OCI-LY1 (cell line): Measurements from ENCODE around the gene NFU1.
"Not testable (repeated sequence)": the region's sequence is repeated elsewhere in the genome, so short reads cannot be mapped to it uniquely, and the experiment has no call there.

ENCODE experiments used
- H2AFZ ChIP-seq: fragments of 200-600 bp; sonication (generic), shearing (Covaris generic); 2 replicates; pipeline ENCODE4 v1.6.0; 2014; ENCODE audit warnings: antibody characterized with exemption, mild to moderate bottlenecking, low read length
- H3F3A ChIP-seq: fragments of 200-600 bp; sonication (generic), shearing (Covaris generic); 2 replicates; pipeline ENCODE4 v1.6.0; 2014; ENCODE audit warnings: mild to moderate bottlenecking, antibody characterized with exemption, low read length, moderate library complexity; ENCODE audit not compliant: insufficient read depth
- H3K27ac ChIP-seq: fragments of 200-600 bp; sonication (generic); 2 replicates; pipeline ENCODE4 v1.5.1; 2014; ENCODE audit warnings: low read length, mixed run types, mild to moderate bottlenecking, low read depth; ENCODE audit not compliant: poor library complexity, severe bottlenecking
- H3K27me3 ChIP-seq: fragments of 200-600 bp; sonication (generic); 2 replicates; pipeline ENCODE4 v1.6.0; 2014; ENCODE audit warnings: antibody characterized with exemption, mild to moderate bottlenecking, low read length, moderate library complexity; ENCODE audit not compliant: insufficient read depth
- H3K36me3 ChIP-seq: fragments of 200-600 bp; sonication (generic); 2 replicates; pipeline ENCODE4 v1.6.1; 2014; ENCODE audit warnings: mild to moderate bottlenecking, antibody characterized with exemption, low read length, moderate library complexity, mixed read lengths; ENCODE audit not compliant: insufficient read depth
- H3K4me1 ChIP-seq: fragments of 200-600 bp; sonication (generic); 2 replicates; pipeline ENCODE4 v1.5.1; 2014; ENCODE audit warnings: mild to moderate bottlenecking, low read length, moderate library complexity; ENCODE audit not compliant: insufficient read depth, severe bottlenecking
- H3K4me2 ChIP-seq: fragments of 200-600 bp; sonication (generic), shearing (Covaris generic); 2 replicates; pipeline ENCODE4 v1.6.1; 2014; ENCODE audit warnings: low read length
- H3K4me3 ChIP-seq: fragments of 200-600 bp; sonication (generic); 2 replicates; pipeline ENCODE4 v1.5.1; 2014; ENCODE audit warnings: low read length, low read depth, mild to moderate bottlenecking, mixed read lengths; ENCODE audit not compliant: poor library complexity, severe bottlenecking
- H3K79me2 ChIP-seq: fragments of 200-600 bp; shearing (Covaris generic); 2 replicates; pipeline ENCODE4 v1.6.1; 2016; ENCODE audit warnings: mixed run types, low read length, mixed read lengths; ENCODE audit not compliant: insufficient read depth
- H3K9ac ChIP-seq: fragments of 200-600 bp; sonication (generic), shearing (Covaris generic); 2 replicates; pipeline ENCODE4 v1.6.1; 2014; ENCODE audit warnings: mild to moderate bottlenecking, low read length, mixed read lengths
- H3K9me2 ChIP-seq: fragments of 200-600 bp; sonication (generic), shearing (Covaris generic); 2 replicates; pipeline ENCODE4 v1.6.1; 2014; ENCODE audit warnings: low read depth, mild to moderate bottlenecking, low read length, mixed read lengths
- H3K9me3 ChIP-seq: fragments of 200-600 bp; shearing (Covaris generic); 2 replicates; pipeline ENCODE4 v1.6.1; 2014; ENCODE audit warnings: low read length, mixed read lengths
- H4K20me1 ChIP-seq: fragments of 200-600 bp; sonication (generic), shearing (Covaris generic); 2 replicates; pipeline ENCODE4 v1.6.0; 2016; ENCODE audit warnings: mild to moderate bottlenecking, low read length; ENCODE audit not compliant: insufficient read depth
- CTCF ChIP-seq: fragments of 200-600 bp; sonication (generic), shearing (Covaris generic); IDR thresholded peaks from 2 replicates; pipeline ENCODE4 v1.5.1; 2017; ENCODE audit warnings: mild to moderate bottlenecking, antibody characterized with exemption, low read length, moderate library complexity, mixed read lengths
- EZH2 ChIP-seq: fragments of 200-600 bp; sonication (generic), shearing (Covaris generic); IDR thresholded peaks from 2 replicates; pipeline ENCODE4 v1.8.0; 2017; ENCODE audit warnings: borderline replicate concordance, mixed run types, mild to moderate bottlenecking, antibody characterized with exemption, low read length, moderate library complexity, mixed read lengths

NFU1 gene

GRCh38 chr2:69452687-69453086, 15.5 kb upstream of the NFU1 start:
- Histone ChIP-seq H3F3A (no peaks in the 10 kb centered on the region), H4K20me1 (no peaks in the 10 kb centered on the region), H3K79me2 (no peaks in the 10 kb centered on the region), H3K4me1 (no peaks in the 10 kb centered on the region), H3K4me3 (no peak overlapping the region), H3K27me3 (no peaks in the 10 kb centered on the region), H3K36me3 (no peaks in the 10 kb centered on the region), H3K9ac (no peak overlapping the region), H2AFZ (no peak overlapping the region), H3K9me3 (no peaks in the 10 kb centered on the region), H3K27ac (no peak overlapping the region), H3K9me2 (no peaks in the 10 kb centered on the region), H3K4me2 (no peak overlapping the region)
- no peak for TF ChIP-seq CTCF
- TF ChIP-seq EZH2 = no peak

GRCh38 chr2:69450735-69451416, 13.6 kb upstream of the NFU1 start:
- Histone ChIP-seq H2AFZ (no peak overlapping the region), H3K4me3 (no peak overlapping the region), H3K36me3 (no peaks in the 10 kb centered on the region), H3K9me2 (no peaks in the 10 kb centered on the region), H3K27me3 (no peaks in the 10 kb centered on the region), H3K27ac (no peak overlapping the region), H3K4me2 (no peak overlapping the region), H3K9me3 (no peaks in the 10 kb centered on the region), H3K9ac (no peak overlapping the region), H3F3A (no peaks in the 10 kb centered on the region), H3K79me2 (no peaks in the 10 kb centered on the region), H4K20me1 (no peaks in the 10 kb centered on the region), H3K4me1 (no peaks in the 10 kb centered on the region)
- TF ChIP-seq CTCF (no peak), EZH2 (no peak)

GRCh38 chr2:69449906-69450305, 12.7 kb upstream of the NFU1 start:
- H3K27ac ChIP-seq = no peak overlapping the region
- H3K4me2 ChIP-seq = no peak overlapping the region

GRCh38 chr2:69443673-69444072, 6.4 kb upstream of the NFU1 start:
- H3K27me3 ChIP-seq, H3K79me2 ChIP-seq, H3K4me3 ChIP-seq, H2AFZ ChIP-seq, H3K4me2 ChIP-seq, H3K36me3 ChIP-seq, H3K9me2 ChIP-seq, H3K9ac ChIP-seq, H3K9me3 ChIP-seq, H3K27ac ChIP-seq, H3F3A ChIP-seq, H4K20me1 ChIP-seq, H3K4me1 ChIP-seq: not testable (repeated sequence)

More at GRCh38 chr2:69449906-69450305, 12.7 kb upstream of the NFU1 start:
- H3K9me3 ChIP-seq = no peaks in the 10 kb centered on the region
- H2AFZ ChIP-seq = no peak overlapping the region
- no peak for TF ChIP-seq CTCF
- no peak for TF ChIP-seq EZH2
- no peaks in the 10 kb centered on the region for H3F3A ChIP-seq
- no peaks in the 10 kb centered on the region for H3K36me3 ChIP-seq
- H4K20me1 ChIP-seq = no peaks in the 10 kb centered on the region
- no peaks in the 10 kb centered on the region for H3K27me3 ChIP-seq
- no peaks in the 10 kb centered on the region for H3K4me1 ChIP-seq
- H3K4me3 ChIP-seq = no peak overlapping the region
- no peak overlapping the region for H3K9ac ChIP-seq
- no peaks in the 10 kb centered on the region for H3K9me2 ChIP-seq
- no peaks in the 10 kb centered on the region for H3K79me2 ChIP-seq

- not testable (repeated sequence) for H3F3A ChIP-seq, H3K4me3 ChIP-seq, H2AFZ ChIP-seq, H3K9ac ChIP-seq, H3K27me3 ChIP-seq, H4K20me1 ChIP-seq, H3K9me2 ChIP-seq, H3K36me3 ChIP-seq, H3K27ac ChIP-seq, H3K4me2 ChIP-seq, H3K9me3 ChIP-seq, H3K79me2 ChIP-seq
- H3K4me1 ChIP-seq = peaks cover 28% of the 10 kb centered on the region
These were observed 2.3 kb upstream of the NFU1 start for GRCh38 chr2:69439499-69439898.
